Embryonic facial prominence (tissue), 1 donor: ENCODE measurements around the gene KLHDC10.
"Not testable (repeated sequence)": the region's sequence is repeated elsewhere in the genome, so short reads cannot be mapped to it uniquely, and the experiment has no call there.

Experiments
- DNase-seq: peaks from one replicate; pipeline ENCODE4 v3.0.0-alpha.2; 2016; ENCODE audit errors: extremely low spot score

Gene KLHDC10

DNA sequence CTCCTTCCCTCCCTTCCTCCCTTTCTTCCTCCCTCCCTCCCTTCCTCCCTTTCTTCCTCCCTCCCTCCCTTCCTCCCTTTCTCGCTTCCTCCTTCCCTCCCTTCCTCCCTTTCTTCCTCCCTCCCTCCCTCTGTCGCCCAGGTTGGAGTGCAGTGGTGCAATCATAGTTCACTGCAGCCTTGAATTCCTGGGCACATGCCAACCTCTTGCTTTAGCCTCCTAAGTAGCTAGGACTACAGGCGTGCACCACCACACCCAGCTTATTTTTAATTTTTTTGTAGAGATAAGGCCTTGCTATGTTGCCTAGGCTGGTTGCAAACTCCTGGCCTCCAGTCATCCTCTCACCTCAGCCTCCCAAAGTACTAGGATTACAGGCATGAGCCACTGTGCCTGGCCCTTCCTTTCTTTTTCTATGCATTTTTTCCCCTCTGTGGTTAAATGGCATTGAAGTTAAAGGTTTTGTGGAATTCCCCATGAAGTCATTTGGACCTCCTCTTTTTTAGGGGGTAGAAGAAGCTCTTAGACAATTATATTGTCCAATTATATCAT lies 9.6 kb downstream of the KLHDC10 start:
- DNase-seq = no peak

DNA sequence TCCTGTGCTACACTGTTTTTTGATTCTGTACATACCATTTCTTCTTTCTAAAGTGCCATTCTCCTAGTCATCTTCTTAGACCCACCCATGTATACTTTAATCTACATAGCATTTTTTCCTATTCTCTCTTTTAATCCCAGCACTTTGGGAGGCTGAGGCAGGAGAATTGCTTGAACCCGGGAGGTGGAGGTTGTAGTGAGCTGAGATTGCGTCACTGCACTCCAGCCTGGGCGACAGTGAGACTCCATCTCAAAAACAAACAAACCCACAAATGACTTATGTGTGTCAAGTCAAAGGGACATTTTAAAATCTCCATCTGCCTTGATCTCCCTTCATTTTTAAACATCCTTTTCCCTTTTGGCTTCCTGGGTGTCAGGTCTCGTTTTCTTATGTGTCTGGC lies 13.2 kb downstream of the KLHDC10 start:
- DNase-seq = not testable (repeated sequence)

DNA sequence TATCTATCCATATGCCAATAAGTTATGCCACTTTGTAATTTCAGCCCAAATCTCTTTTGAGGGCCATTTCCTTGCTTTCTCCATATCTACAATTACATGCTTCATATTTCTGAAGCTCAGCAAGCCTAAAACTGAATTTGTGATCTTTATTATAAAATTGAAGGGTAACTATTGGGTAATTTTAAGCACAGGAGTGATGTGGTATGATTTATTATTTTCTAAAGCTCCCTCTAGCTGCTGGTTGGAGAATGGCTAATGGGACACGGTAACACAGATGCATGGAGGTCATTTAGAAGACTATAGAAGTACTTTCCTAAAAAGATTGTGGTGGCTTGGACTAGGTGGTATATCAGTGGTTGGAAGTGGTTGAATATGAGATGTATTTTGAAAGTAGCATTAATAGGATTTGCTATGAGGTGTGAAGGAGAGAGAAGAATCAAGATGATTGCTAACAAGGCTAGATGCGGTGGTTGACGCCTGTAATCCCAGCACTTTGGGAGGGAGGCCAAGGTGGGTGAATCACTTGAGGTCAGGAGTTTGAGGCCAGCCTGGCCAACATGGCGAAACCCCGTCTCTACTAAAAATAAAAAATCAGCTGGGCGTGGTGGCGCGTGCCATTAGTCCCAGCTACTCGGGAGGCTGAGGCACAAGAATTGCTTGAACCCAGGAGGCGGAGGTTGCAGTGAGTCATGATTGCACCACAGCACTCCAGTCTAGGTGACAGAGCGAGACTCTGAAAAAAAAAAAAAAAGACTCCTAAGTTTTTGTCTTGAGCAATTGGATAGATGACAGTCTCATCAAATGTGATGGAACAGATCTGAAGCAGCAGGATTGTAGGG lies 13.9 kb downstream of the KLHDC10 start:
- no peak for DNase-seq

DNA sequence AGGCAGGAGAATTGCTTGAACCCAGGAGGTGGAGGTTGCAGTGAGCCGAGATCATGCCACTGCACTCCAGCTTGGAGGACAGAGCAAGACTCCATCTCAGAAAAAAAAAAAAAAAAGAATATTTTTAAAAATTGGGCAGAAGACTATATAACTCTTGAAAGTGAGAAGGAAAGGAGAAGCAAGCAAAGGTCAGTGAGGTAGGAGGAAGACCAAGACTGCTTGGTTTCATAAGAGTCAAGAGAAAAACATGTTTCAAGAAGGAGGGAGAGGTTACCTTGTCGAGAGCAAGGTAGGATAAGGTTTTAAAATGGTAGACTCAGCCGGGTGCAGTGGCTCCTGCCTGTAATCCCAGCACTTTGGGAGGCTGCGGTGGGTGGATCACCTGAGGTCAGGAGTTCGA lies 14.9 kb downstream of the KLHDC10 start:
- DNase-seq = not testable (repeated sequence)

GRCh38 chr7:130086938-130087337 lies 16.6 kb downstream of the KLHDC10 start:
- no peak for DNase-seq

DNA sequence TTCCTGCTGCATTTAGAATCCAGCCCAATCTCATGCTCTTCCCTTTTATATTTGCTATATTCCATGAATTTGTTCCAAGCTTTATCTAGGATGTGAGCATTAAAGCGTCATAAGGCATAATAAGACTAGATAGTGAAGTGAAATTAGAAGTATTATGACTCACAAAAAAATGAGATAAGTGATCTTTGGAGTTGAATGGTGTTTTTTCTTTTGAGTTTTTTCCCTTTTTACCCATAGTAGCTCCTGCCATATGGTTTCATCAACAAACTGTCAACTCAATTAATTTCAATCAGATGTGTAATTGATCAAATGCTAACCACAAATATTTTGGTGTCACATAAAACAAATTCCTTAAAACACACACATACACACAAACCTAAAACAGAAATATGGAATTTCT lies 17.0 kb downstream of the KLHDC10 start:
- no peak for DNase-seq

- DNase-seq = no peak
Observed at GRCh38 chr7:130090745-130091532, 20.6 kb downstream of the KLHDC10 start.

GRCh38 chr7:130091999-130092398 lies 21.7 kb downstream of the KLHDC10 start:
- no peak for DNase-seq

- no peak for DNase-seq
Observed at GRCh38 chr7:130092598-130092997, 22.3 kb downstream of the KLHDC10 start.

- no peak for DNase-seq
Observed at GRCh38 chr7:130095812-130096211, 25.5 kb downstream of the KLHDC10 start.

DNA sequence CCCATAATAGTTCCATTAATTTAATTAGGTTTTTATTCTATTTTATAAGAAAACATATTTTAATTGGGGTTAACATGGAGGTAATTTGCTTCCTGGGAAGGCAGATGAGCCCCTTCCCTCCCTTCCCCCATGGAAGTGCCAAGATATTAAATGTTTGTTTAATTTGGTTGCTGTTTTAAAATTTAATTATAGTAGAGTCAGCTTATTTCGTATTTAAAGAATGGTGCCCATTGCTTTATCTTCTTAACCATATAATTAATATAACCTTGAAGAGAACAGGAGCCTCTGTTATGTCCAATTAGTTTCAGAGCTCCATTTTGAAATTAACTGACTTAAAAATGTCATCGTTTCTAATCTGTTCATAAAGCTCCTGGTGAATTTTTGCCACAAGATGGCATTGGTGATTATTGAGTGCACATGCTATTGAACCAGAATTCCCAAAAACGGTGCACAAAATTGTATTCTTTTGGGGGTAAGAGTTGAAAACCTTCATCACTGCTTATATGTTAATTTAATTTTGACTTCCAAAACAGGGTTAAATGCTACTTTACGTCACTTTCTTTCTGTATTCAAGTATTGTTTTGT lies 26.0 kb downstream of the KLHDC10 start:
- no peak for DNase-seq

GRCh38 chr7:130099331-130099730 lies 29.0 kb downstream of the KLHDC10 start:
- DNase-seq = no peak

DNA sequence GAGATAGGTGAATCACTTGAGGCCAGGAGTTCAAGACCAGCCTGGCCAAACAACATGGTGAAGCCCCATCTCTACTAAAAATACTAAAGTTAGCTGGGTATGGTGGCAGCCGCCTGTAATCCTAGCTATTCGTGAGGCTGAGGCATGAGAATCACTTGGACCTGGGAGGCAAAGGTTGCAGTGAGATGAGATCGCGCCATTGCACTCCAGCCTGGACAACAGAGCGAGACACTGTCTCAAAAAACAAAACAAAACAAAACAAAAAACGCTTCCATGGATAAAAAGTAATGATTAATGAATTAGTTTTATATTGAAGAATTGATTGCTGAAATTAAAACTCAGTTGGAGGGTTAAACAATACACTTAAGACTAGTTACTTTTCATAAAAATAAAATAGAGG lies 32.3 kb downstream of the KLHDC10 start:
- DNase-seq = no peak

- DNase-seq = no peak
Observed at GRCh38 chr7:130107949-130108674, 37.8 kb downstream of the KLHDC10 start.

GRCh38 chr7:130108809-130109208 lies 38.5 kb downstream of the KLHDC10 start:
- DNase-seq = no peak

- DNase-seq = no peak
Observed at GRCh38 chr7:130112093-130112492, 41.8 kb downstream of the KLHDC10 start.

GRCh38 chr7:130112662-130113425 lies 42.5 kb downstream of the KLHDC10 start:
- DNase-seq = no peak

GRCh38 chr7:130113426-130113805 lies 43.1 kb downstream of the KLHDC10 start:
- DNase-seq = not testable (repeated sequence)

DNA sequence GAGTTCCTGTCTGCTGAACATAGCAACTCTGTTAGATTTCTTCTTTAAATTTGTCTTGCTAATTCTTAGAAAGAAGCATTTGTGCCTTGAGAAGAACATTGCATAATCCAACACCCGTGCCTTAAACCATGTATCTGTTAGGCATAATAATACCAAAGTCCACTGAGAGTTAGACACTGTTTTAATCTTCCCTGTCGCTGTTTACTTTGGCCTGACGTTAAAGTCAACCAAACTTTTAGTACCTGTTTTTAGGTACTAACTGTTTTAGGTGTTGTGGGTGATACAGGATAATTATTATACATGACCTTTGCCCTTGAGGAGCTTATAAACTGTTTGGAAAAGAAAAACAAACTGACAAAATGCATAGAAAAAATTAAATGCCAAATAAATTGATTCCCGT lies 43.6 kb downstream of the KLHDC10 start:
- DNase-seq = no peak

DNA sequence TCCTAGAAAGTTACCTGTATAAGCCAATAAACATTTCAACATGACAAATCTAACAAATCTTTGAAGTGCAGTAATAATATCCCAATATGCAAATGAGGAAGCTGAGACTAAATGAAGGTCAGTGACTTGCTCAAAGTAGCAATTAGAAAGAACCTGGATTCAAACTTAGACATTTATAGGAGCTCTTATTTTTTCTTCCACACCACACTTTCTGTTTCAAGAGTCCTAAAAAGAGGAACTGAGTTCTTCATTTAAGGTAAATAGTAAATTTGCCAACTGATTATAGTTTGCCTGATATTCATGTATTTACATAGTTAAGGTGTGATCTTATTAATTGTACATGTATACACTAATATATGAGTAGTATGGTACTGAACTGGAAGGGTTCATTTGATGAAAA lies 44.0 kb downstream of the KLHDC10 start:
- no peak for DNase-seq

DNA sequence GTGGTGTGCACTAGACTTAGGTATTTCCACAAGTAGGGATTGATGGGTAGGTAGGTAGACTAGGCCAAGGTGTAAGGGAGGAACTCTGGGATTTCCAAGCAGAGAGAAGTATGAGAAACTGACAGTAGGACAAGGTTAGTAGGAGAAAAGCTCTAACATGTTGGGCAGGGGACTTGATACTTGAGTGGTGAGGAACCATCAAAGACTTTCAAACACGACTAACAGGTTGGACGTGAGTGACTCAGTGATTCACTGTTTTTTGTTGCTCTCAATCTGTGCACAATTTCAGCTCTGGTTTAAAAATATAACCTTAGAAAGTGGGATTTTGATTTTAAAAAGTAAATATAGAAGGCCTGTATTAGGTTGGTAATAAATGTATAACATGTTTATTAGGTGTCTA lies 44.4 kb downstream of the KLHDC10 start:
- DNase-seq = no peak
